Type B pancreatic cell (in vitro differentiated cells): ENCODE data around the gene RAC3. TPM values are rescaled to one million over a fixed set of nuclear protein-coding genes. Genes with fewer than 3 reads are reported as not detected.
A peak's percentile ranks its signal among the peaks of the same experiment; 100 is the strongest.

ENCODE experiments used
- DNase-seq: peaks from one replicate; pipeline ENCODE4 v3.0.0; 2021; ENCODE audit warnings: mixed read lengths; ENCODE audit not compliant: unreplicated experiment; ENCODE audit errors: extremely low spot score
- H3K27ac Mint-ChIP-seq: 2 replicates; pipeline ENCODE4 v1.8.0; 2021; ENCODE audit warnings: mild to moderate bottlenecking, mixed read lengths
- H3K27me3 Mint-ChIP-seq: 2 replicates; pipeline ENCODE4 v1.8.0; 2021; ENCODE audit warnings: mixed read lengths
- H3K36me3 Mint-ChIP-seq: 2 replicates; pipeline ENCODE4 v1.8.0; 2021; ENCODE audit warnings: mixed read lengths
- H3K4me1 Mint-ChIP-seq: one replicate; pipeline ENCODE4 v1.8.0; 2021; ENCODE audit warnings: mixed read lengths; ENCODE audit not compliant: unreplicated experiment
- H3K4me3 Mint-ChIP-seq: 2 replicates; pipeline ENCODE4 v1.8.0; 2021; ENCODE audit warnings: mild to moderate bottlenecking, mixed read lengths
- H3K9me3 Mint-ChIP-seq: 2 replicates; pipeline ENCODE4 v1.8.0; 2021; ENCODE audit warnings: mixed read lengths
- CTCF ChIP-seq: fragments of 200-600 bp; sonication (generic); conservative IDR thresholded peaks from 2 replicates; pipeline ENCODE4 v1.5.0; 2021; ENCODE audit warnings: antibody characterized with exemption, mild to moderate bottlenecking
- total RNA-seq: library from RNA; stranded (reverse); gene quantifications from 2 replicates; pipeline ENCODE4 v1.2.1, GENCODE V29; 2021; ENCODE audit warnings: low replicate concordance

Gene RAC3
- total RNA-seq, 1 donor from 2014 or later = 51.7 TPM

GRCh38 chr17:82029990-82030469 lies 1.4 kb upstream of the RAC3 start:
- Mint-ChIP-seq H3K27ac (no peak overlapping the region), H3K27me3 (no peaks in the 10 kb centered on the region), H3K4me1 (peaks cover 6% of the 10 kb centered on the region), H3K9me3 (no peaks in the 10 kb centered on the region), H3K36me3 (peaks cover under 1% of the 10 kb centered on the region), H3K4me3 (peak overlapping the region; percentile 76)
- no peak for DNase-seq
- no peak for TF ChIP-seq CTCF

- no peaks in the 10 kb centered on the region for H3K27me3 Mint-ChIP-seq
- H3K4me3 Mint-ChIP-seq = peak overlapping the region; percentile 88
- H3K9me3 Mint-ChIP-seq = no peaks in the 10 kb centered on the region
- peak; percentile 94 for DNase-seq
- H3K4me1 Mint-ChIP-seq = peaks cover 11% of the 10 kb centered on the region
- peak overlapping the region; percentile 74 for H3K27ac Mint-ChIP-seq
- peaks cover 5% of the 10 kb centered on the region for H3K36me3 Mint-ChIP-seq
- TF ChIP-seq CTCF = peak; percentile 93
Observed at GRCh38 chr17:82030470-82031302, 792 bp upstream of the RAC3 start.

GRCh38 chr17:82031885-82032627 lies 578 bp downstream of the RAC3 start:
- no peak for DNase-seq
- Mint-ChIP-seq H3K36me3 (peaks cover 5% of the 10 kb centered on the region), H3K27ac (no peak overlapping the region), H3K4me3 (peak overlapping the region; percentile 83), H3K9me3 (no peaks in the 10 kb centered on the region), H3K27me3 (no peaks in the 10 kb centered on the region), H3K4me1 (peaks cover 11% of the 10 kb centered on the region)
- no peak for TF ChIP-seq CTCF

GRCh38 chr17:82033359-82034085 lies 2.0 kb downstream of the RAC3 start:
- Mint-ChIP-seq H3K4me1 (peaks cover 16% of the 10 kb centered on the region), H3K36me3 (peaks cover 5% of the 10 kb centered on the region), H3K27me3 (no peaks in the 10 kb centered on the region), H3K4me3 (peak overlapping the region; percentile 83), H3K9me3 (no peaks in the 10 kb centered on the region), H3K27ac (peak overlapping the region; percentile 53)
- no peak for TF ChIP-seq CTCF
- DNase-seq = no peak

GRCh38 chr17:82034371-82035011 lies 3.0 kb downstream of the RAC3 start:
- Mint-ChIP-seq H3K27me3 (no peaks in the 10 kb centered on the region), H3K4me1 (peaks cover 16% of the 10 kb centered on the region), H3K27ac (peak overlapping the region; percentile 80), H3K36me3 (peaks cover 5% of the 10 kb centered on the region), H3K9me3 (no peaks in the 10 kb centered on the region), H3K4me3 (peak overlapping the region; percentile 83)
- TF ChIP-seq CTCF = no peak
- DNase-seq = no peak
